KOPT-K1 (cell line): Measurements from ENCODE around the gene BCAS4.
"Not testable (repeated sequence)": the region's sequence is repeated elsewhere in the genome, so short reads cannot be mapped to it uniquely, and the experiment has no call there.

Experiments
- H3K27ac ChIP-seq: fragments of 200-600 bp; sonication (generic); 2 replicates; pipeline ENCODE4 v1.5.1; 2016; ENCODE audit warnings: antibody characterized with exemption, mild to moderate bottlenecking, low read depth, low read length; ENCODE audit not compliant: poor library complexity, severe bottlenecking
- H3K36me3 ChIP-seq: fragments of 200-600 bp; sonication (generic); 2 replicates; pipeline ENCODE4 v1.5.1; 2017; ENCODE audit warnings: antibody characterized with exemption, mild to moderate bottlenecking, low read length, moderate library complexity; ENCODE audit not compliant: insufficient read depth
- H3K9me3 ChIP-seq: fragments of 200-600 bp; sonication (generic); 2 replicates; pipeline ENCODE4 v1.5.1; 2017; ENCODE audit warnings: antibody characterized with exemption, low read length, mild to moderate bottlenecking; ENCODE audit not compliant: insufficient read depth, poor library complexity, severe bottlenecking

The BCAS4 gene

DNA sequence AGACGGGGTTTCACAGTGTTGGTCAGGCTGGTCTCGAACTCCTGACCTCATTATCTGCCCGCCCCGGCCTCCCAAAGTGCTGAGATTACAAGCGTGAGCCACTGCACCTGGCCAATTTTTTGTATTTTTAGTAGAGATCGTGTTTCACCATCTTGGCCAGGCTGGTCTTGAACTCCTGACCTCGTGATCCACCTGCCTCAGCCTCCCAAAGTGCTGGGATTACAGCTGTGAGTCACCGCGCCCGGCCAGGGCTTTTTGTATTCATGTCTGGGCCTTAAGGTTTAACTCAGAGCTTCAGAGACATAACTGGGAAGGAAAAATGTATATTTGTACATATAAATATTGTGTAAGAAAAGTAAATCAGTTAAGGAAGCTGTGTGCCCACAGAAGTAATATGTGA, 29.6 kb upstream of the BCAS4 start:
- not testable (repeated sequence) for H3K36me3 ChIP-seq, H3K27ac ChIP-seq, H3K9me3 ChIP-seq

DNA sequence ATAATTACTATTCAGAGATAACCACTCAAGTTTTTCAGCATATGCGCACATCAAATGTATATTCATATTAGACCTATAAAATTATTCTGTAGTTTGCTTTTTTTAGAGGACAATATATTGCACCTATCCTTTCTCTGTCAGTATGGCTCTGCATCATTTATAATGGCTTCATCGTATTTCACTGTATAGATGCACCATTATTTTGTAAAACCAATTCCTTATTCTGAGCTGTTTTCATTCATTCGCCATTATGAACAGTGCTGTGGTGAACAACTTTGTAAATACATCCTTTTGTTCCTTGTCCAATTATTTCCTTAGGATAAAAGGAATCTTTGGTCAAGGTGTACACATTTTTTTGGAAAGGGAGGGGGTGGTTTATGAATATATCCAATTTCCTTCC, 29.2 kb upstream of the BCAS4 start:
- Histone ChIP-seq H3K27ac (no peak overlapping the region), H3K9me3 (no peaks in the 10 kb centered on the region), H3K36me3 (no peaks in the 10 kb centered on the region)

DNA sequence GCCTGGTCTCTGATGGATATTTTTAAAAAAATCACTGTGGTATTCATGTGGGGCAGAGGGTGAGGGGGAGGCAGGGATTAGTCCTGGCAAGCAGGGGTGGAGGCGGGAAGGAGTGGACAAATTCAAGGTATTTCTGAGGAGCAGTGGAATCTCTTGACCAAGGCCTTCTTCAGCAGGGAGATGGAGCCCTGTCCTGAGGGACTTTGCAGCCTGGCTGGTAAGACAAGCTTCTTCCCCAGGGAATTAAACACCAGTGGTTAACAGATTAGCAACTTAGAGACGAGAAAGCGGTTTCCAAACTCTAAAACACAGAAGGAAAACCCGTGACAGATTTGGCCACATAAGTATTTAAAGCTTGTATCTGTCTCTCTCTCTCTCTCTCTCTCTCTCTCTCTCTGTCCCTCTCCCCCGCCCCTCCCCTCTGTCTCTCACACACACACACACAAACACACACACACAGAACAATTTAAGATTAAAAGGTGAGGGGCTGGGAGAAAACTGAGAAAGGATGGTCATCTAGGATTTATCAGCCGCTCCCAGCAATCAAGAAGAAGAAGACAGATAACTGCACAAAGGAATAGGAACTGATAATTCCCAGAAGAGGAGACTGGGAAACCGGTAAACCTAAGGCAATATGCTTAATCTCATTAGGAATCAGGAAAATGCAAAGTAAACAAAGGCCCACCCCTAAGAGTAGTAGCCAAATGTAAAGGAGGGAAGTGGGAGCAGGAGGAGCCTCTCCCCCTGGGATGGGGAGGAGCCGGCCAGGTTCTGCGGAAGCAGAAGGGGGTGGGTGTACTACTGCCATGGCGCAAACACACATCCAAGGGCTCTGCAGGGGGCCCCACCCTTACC, 27.7 kb upstream of the BCAS4 start:
- not testable (repeated sequence) for H3K36me3 ChIP-seq, H3K27ac ChIP-seq, H3K9me3 ChIP-seq

DNA sequence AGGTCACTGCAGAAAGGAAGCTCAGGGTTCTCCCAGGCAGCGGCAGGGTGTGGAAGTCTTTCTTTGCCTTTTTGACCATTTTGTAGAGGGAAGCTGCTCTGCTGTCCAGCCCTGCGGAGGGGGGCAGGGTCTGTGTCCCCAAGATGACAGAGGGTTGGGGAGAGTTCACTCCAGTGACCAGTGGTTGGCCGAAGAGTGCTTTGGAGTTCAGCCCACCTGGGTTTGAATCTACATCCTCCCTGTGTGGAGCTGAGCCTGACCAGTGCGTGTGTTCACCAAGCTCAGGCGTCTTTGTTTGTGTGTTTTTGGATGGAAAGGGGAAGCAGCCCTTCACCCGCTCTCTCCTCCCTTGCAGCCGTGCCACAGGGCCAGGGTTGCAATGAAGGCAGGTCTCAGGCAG, 25.9 kb upstream of the BCAS4 start:
- not testable (repeated sequence) for H3K9me3 ChIP-seq, H3K36me3 ChIP-seq, H3K27ac ChIP-seq

DNA sequence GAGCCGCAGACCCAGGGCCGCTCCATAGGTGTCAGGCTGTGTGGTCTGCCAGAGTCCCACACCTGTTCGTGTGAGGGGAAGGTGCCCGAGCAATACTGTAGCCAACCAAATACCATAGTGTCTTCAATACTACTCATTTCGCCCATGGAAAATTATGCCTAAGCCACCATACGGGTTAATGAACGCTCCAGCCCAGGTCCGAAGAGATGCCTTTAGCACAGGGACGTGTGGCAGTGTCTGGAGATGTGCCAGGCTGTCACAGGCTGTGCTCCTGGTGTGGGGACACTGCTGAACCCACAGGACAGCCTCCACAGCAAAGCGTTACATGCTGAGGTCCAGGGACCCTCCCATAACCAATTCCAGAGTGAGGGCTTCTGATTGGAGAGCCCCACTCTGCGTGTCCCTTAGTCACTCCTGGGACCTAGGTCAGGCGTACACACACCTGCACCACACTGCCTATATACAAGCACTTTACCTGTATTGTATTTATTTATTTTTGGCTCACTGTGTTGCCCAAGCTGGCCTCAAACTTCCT, 25.2 kb upstream of the BCAS4 start:
- not testable (repeated sequence) for H3K27ac ChIP-seq, H3K36me3 ChIP-seq, H3K9me3 ChIP-seq

- H3K9me3 ChIP-seq, H3K36me3 ChIP-seq, H3K27ac ChIP-seq: not testable (repeated sequence)
These were observed 23.3 kb upstream of the BCAS4 start for GRCh38 chr20:50771419-50772080.

- Histone ChIP-seq H3K36me3 (no peaks in the 10 kb centered on the region), H3K9me3 (no peaks in the 10 kb centered on the region), H3K27ac (no peak overlapping the region)
These were observed 22.3 kb upstream of the BCAS4 start for GRCh38 chr20:50772420-50773185.

GRCh38 chr20:50774515-50774914, 20.3 kb upstream of the BCAS4 start:
- no peaks in the 10 kb centered on the region for H3K9me3 ChIP-seq
- no peaks in the 10 kb centered on the region for H3K36me3 ChIP-seq
- H3K27ac ChIP-seq, result no peak overlapping the region

DNA sequence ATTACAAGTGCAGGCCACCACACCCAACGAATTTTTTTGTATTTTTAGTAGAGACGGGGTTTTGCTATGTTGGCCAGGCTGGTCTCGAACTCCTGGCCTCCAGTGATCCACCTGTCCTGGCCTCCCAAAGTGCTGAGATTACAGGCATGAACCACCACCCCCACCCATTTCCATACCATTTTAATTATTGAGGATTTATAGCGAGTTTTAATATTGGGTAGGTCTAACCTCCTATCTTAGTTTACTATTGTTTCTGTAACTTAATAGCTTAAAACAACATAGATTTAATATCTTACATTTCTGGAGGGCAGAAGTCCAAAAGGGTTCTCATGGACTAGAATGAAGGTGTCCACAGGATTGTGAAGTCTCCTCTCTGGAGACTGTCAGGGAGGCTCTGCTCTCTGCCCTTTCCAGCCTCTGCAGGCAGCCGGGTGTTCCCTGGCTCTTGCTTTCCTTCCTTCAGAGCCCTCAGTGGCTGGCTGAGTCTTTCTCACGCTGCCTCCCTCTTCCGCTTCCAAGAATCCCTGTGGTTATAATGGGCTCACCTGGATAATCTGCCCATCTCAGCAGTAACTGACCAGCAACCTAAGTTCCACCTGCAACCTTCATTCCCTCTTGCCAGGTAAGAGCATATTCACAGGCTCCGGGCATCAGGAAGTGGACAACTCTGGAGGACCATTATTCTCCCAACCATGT, 18.6 kb upstream of the BCAS4 start:
- H3K36me3 ChIP-seq, result no peaks in the 10 kb centered on the region
- H3K9me3 ChIP-seq, result no peaks in the 10 kb centered on the region
- no peak overlapping the region for H3K27ac ChIP-seq

GRCh38 chr20:50777373-50777772, 17.5 kb upstream of the BCAS4 start:
- H3K27ac ChIP-seq, result no peak overlapping the region
- H3K36me3 ChIP-seq, result no peaks in the 10 kb centered on the region
- H3K9me3 ChIP-seq, result no peaks in the 10 kb centered on the region

DNA sequence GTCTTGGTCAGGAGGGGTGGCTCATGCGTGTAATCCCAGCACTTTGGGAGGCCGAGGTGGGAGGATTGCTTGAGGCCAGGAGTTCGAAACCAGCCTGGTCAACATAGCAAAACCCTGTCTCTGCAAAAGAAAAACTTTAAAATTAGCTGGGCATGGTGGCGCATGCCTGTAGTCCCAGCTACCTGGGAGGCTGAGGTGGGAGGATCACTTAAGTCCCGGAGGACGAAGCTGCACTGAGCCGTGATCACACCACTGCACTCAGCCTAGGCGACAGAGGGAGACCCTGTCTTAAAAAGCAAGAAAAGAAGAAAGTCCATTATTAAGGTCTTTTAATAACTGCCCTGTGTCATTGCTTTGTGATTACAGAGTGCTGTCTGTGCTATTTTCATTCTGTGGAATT, 15.9 kb upstream of the BCAS4 start:
- not testable (repeated sequence) for H3K36me3 ChIP-seq

DNA sequence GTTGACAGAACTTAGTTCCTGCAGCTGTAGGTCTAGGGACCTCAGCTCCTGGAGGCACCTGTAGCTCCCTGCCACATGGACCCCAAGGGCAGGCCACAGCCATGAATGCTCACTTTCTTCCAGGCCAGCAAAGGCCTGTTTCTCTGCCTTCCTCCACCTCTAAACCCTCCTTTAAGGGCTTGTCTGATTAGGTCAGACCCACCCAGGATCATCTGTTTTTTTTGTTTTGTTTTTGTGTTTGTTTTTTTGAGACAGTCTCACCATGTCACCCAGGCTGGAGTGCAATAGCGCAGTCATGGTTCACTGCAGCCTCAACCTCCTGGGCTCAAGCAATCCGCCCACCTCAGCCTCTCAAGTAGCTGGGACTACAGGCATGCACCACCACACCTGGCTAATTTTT, 11.5 kb upstream of the BCAS4 start:
- no peak overlapping the region for H3K27ac ChIP-seq
- no peaks in the 10 kb centered on the region for H3K36me3 ChIP-seq
- H3K9me3 ChIP-seq, result no peaks in the 10 kb centered on the region

More for the DNA sequence above, 15.9 kb upstream of the BCAS4 start:
- not testable (repeated sequence) for H3K27ac ChIP-seq, H3K9me3 ChIP-seq

GRCh38 chr20:50783903-50784302, 11.0 kb upstream of the BCAS4 start:
- Histone ChIP-seq H3K36me3 (no peaks in the 10 kb centered on the region), H3K9me3 (no peaks in the 10 kb centered on the region), H3K27ac (no peak overlapping the region)

- Histone ChIP-seq H3K36me3 (no peaks in the 10 kb centered on the region), H3K9me3 (no peaks in the 10 kb centered on the region), H3K27ac (no peak overlapping the region)
These were observed 10.4 kb upstream of the BCAS4 start for GRCh38 chr20:50784464-50784863.

DNA sequence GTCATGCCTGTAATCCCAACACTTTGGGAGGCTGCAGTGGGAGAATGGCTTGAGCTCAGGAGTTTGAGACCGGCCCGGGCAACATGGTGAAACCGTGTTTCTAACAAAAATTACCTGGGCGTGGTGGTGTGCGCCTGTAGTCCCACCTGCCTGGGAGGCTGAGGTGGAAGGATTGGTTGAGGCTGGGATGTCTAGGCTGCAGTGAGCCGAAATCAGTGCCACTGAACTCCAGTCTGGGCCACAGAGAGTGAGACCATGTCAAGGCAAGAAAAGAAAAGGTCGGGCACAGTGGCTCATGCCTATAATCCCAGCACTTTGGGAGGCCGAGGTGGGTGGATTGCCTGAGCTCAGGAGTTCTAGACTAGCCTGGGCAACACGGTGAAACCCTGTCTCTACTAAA, 8.2 kb upstream of the BCAS4 start:
- Histone ChIP-seq H3K9me3 (no peaks in the 10 kb centered on the region), H3K27ac (no peak overlapping the region)

More for the DNA sequence above, 8.2 kb upstream of the BCAS4 start:
- H3K36me3 ChIP-seq, result no peaks in the 10 kb centered on the region
